GM12891 (cell line): ENCODE results near the gene LGALS12.

ENCODE experiments used
- PAX5 ChIP-seq: IDR thresholded peaks from 2 replicates; pipeline ENCODE4 v1.6.1; 2011; ENCODE audit warnings: low read length, moderate library complexity, mild to moderate bottlenecking; ENCODE audit not compliant: insufficient read depth, severe bottlenecking
- POLR2A ChIP-seq: IDR thresholded peaks from 2 replicates; pipeline ENCODE4 v1.6.1; 2011; ENCODE audit warnings: low read depth, low read length, control low read depth
- POLR2AphosphoS5 ChIP-seq: IDR thresholded peaks from 2 replicates; pipeline ENCODE4 v1.6.1; 2011; ENCODE audit warnings: low read depth, low read length, control low read depth
- POU2F2 ChIP-seq: IDR thresholded peaks from 2 replicates; pipeline ENCODE4 v1.6.1; 2011; ENCODE audit warnings: low read depth, mild to moderate bottlenecking, control low read depth, low read length, moderate library complexity
- SPI1 ChIP-seq: IDR thresholded peaks from 2 replicates; pipeline ENCODE4 v1.6.1; 2011; ENCODE audit warnings: low read depth, low read length, control low read depth
- TAF1 ChIP-seq: IDR thresholded peaks from 2 replicates; pipeline ENCODE4 v1.6.1; 2011; ENCODE audit warnings: low read depth, low read length, control low read depth

DNA sequence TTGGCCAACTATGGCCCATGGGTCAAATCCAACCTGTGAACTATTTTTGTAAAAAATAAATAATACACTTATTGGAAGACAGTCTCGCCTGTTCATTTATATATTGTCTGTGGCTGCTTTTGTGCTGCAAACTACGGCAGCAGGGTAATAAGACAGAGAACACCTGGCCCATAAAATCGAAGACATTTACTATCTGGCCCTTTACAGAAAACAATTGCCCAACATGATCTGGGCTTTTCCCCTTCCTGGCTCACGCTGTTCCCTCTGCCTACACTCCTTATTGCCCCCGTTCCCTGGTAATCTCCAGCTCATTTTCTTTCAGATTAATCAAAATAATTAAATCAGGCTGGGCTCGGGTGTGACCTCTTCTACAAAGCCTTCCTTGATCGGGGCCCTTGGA is 51.7 kb downstream of the LGALS12 start:
- TF ChIP-seq POLR2A (no peak), TAF1 (no peak), POLR2AphosphoS5 (no peak), SPI1 (no peak), PAX5 (no peak), POU2F2 (no peak)
